ENCODE measurements around the gene HECW1.

- TF ChIP-seq EZH2 (IDR thresholded peaks at IDR 0.05; ENCODE audit: insufficient read depth, poor library complexity, severe bottlenecking), result no peak
- no peak for TF ChIP-seq EZH2phosphoT487 (IDR thresholded peaks at IDR 0.05; ENCODE audit: insufficient read depth, low read depth)
These were observed 428.0 kb downstream of the HECW1 start for GRCh38 chr7:43540471-43540870.
